Esophagus muscularis mucosa (tissue), 4 donors: ENCODE results near the gene TTC4. TPM values are rescaled to one million over a fixed set of nuclear protein-coding genes. Genes with fewer than 3 reads are reported as not detected.
A peak's percentile ranks its signal among the peaks of the same experiment; 100 is the strongest.

Experiments used
- DNase-seq: peaks from one replicate; pipeline ENCODE4 v3.0.0-alpha.2; 2017; ENCODE audit errors: extremely low spot score
- H3K27ac ChIP-seq, 4 donors: fragments of 200-600 bp; sonication (generic); replicated peaks in 1 of 4; 1 replicate in 3 of 4; 2 replicates in 1 of 4; pipeline ENCODE4 v1.5.1; 2016 to 2019; ENCODE audit warnings: mild to moderate bottlenecking in 1 of 4
- H3K27me3 ChIP-seq, 4 donors: fragments of 200-600 bp; sonication (generic); one replicate each; pipeline versions ENCODE4 v1.5.1 to v1.6.0; 2016 to 2019
- H3K36me3 ChIP-seq, 4 donors: fragments of 200-600 bp; sonication (generic); one replicate each; pipeline ENCODE4 v1.5.1; 2016 to 2019
- H3K4me1 ChIP-seq, 4 donors: fragments of 200-600 bp; sonication (generic); one replicate each; pipeline ENCODE4 v1.5.1; 2016 to 2019
- H3K4me3 ChIP-seq, 4 donors: fragments of 200-600 bp; sonication (generic); 1 replicate in 2 of 4; 2 replicates in 2 of 4; pipeline ENCODE4 v1.5.1; 2016 to 2019; ENCODE audit warnings: mild to moderate bottlenecking in 4 of 4, moderate library complexity in 1 of 4
- H3K9me3 ChIP-seq, 4 donors: fragments of 200-600 bp; sonication (generic); 1 replicate in 3 of 4; 2 replicates in 1 of 4; pipeline ENCODE4 v1.5.1; 2016 to 2019
- CTCF ChIP-seq, 3 experiments: fragments of 200-600 bp in 2 of 3; fragments of 450-650 bp in 1 of 3; sonication (generic) in 2 of 3; IDR thresholded peaks; one replicate each; pipeline ENCODE4 v1.5.1; 2017 to 2019; ENCODE audit warnings: antibody characterized with exemption in 3 of 3, mild to moderate bottlenecking in 2 of 3, moderate library complexity in 1 of 3
- EP300 ChIP-seq: sonication (generic); formaldehyde crosslinking; IDR thresholded peaks from one replicate; pipeline ENCODE4 v1.6.1; 2017; ENCODE audit warnings: antibody characterized with exemption
- POLR2A ChIP-seq: fragments of 450-650 bp; IDR thresholded peaks from one replicate; pipeline ENCODE4 v1.6.1; 2017; ENCODE audit warnings: antibody characterized with exemption, moderate library complexity, mild to moderate bottlenecking, low read depth
- POLR2AphosphoS5 ChIP-seq, 2 donors: sonication (generic); formaldehyde crosslinking; IDR thresholded peaks; one replicate each; pipeline ENCODE4 v1.6.1; 2017; ENCODE audit warnings: antibody characterized with exemption in 2 of 2
- WGBS: methylation state at CpG from one replicate; pipeline ENCODE4 v1.1.5; 2018; 5-methylcytosine and 5-hydroxymethylcytosine counted together
- intact Hi-C: fragments of 100-400 bp; cut with DNase I; formaldehyde crosslinking; loops from one replicate; pipeline ENCODE4 v1.15.1; 2023
- total RNA-seq, 4 donors: library from RNA; depleted of rRNA; stranded (reverse); fragments of >200 nt; gene quantifications; one replicate each; pipeline versions ENCODE4 v1.1.0 to v1.2.1, GENCODE V29; 2016

Gene TTC4
- total RNA-seq, 4 donors from 2014 or later = 10.8 to 16.4 (median 13.8) TPM

DNA sequence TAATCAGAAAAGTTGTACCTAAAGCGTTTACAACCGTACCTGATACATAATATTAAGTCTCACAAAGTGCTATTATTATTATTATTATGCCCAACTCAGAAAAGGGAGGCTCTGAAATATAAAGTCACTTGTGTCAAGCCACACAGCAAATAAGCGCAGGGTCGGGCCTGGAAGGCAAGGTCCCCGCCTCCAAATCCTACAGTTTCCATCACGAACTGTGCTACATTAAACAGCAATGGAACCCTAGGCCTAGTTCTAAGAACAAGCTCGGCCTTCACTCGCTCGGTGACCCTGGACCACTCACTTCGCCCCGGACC, 48.1 kb downstream of the TTC4 start:
- 0% methylated on average over 6 of the region's 11 CpGs for WGBS
- DNase-seq = no peak
- Histone ChIP-seq H3K4me1 (peaks cover 6 to 23% (median 18%) of the 10 kb centered on the region in 4 donors), H3K9me3 (no peaks in the 10 kb centered on the region), H3K27me3 (no peaks in the 10 kb centered on the region), H3K27ac (peak overlapping the region; percentile 71 to 85 (median 76)), H3K4me3 (peak overlapping the region; percentile 76 to 91 (median 80)), H3K36me3 (peaks cover 0 to 3% (median 2%) of the 10 kb centered on the region in 4 donors)
- intact Hi-C loops = no loop called here
- TF ChIP-seq POLR2AphosphoS5 (IDR thresholded peaks at IDR 0.05) (no peak), CTCF (IDR thresholded peaks at IDR 0.05) (no peak), POLR2A (no peak), EP300 (no peak)

DNA sequence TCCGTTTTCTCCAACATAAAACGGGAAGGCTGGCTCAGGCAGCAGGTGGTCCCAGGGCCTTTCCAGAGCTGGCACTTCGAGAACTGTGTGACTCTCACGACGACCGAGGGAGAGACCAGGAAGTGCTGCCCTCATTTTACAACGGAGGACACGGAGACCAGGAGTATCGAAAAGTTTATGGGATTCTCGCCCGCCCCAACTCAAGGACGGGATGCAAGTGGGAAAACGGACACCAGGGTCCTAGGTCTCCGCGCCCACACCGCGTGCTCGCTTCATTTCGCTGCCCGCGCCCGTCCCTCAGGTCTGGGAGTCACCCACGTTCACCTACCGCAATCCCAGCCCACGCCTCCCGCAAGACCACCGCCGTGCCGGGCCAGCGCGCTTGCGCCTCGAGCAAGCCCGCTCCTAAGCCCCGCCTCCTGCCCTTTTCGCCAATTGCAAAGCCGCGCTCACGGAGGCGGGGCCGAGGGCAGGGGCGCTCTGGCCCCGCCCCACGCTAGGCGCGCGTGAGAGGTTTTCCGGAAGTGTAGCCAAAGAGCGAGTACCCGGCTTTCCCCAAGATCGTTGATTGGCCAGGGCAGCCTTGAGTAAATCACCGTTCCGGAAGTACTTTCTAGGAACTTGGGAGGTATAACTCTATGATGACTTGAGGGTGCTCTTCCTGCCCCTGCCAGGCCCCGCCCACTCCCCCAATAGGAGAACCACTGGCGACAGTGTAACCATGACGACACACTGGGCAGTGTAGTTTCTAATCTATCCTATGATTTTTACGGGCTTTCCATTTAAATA, 48.7 kb downstream of the TTC4 start, which contains the start of gene PARS2:
Gene PARS2 (minus strand): TSS at position 391 of the 789 bp plus-strand sequence. CDS start 5,362 bp downstream, outside the sequence.
- peak; percentile 98 for DNase-seq
- TF ChIP-seq EP300 (no peak), CTCF (IDR thresholded peaks at IDR 0.05) (peak in 1 of 3 experiments; percentile 22), POLR2AphosphoS5 (IDR thresholded peaks at IDR 0.05) (peak; percentile 91 to 95), POLR2A (peak; percentile 59)
- Histone ChIP-seq H3K4me3 (peak within 1 kb of the TSS; percentile 76 to 91 (median 80)), H3K36me3 (no peaks in the 10 kb centered on the region), H3K9me3 (no peaks in the 10 kb centered on the region), H3K27ac (peak within 1 kb of the TSS; percentile 71 to 85 (median 76)), H3K27me3 (no peaks in the 10 kb centered on the region), H3K4me1 (peaks cover 6 to 23% (median 18%) of the 10 kb centered on the region in 4 donors)
- WGBS = under 1% methylated on average over 40 of the region's 57 CpGs
- intact Hi-C loops = no loop called here

DNA sequence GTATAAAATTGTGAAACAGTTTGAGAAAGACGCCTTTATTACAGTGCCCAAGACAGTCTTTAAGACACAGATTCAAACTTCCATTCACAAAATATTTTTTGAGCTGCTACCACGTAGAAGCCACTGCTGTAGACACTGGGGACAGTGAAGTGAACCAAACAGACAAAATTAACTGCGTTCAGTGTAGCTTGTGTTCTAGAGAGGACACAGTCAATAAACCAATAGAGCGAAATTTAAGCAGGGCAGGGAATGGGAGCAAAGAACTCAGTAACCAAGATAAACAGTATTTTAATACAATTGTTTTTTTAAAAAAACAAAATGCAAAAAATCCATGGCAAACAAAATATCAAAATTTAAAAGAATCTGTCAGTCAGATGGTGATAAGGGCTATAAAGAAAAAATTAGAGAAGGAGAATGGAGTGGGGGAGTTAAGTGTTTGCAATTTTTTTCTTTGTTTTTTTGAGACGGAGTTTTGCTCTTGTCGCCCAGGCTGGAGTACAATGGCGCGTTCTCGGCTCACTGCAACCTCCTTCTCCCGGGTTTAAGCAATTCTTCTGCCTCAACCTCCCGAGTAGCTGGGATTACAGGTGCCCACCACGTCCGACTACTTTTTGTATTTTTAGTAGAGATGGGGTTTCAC, 49.4 kb downstream of the TTC4 start:
- H3K4me1 ChIP-seq = peaks cover 6 to 23% (median 18%) of the 10 kb centered on the region in 4 donors
- TF ChIP-seq CTCF (IDR thresholded peaks at IDR 0.05) (no peak), POLR2A (no peak), EP300 (no peak), POLR2AphosphoS5 (IDR thresholded peaks at IDR 0.05) (no peak)
- H3K27me3 ChIP-seq = no peaks in the 10 kb centered on the region
- DNase-seq = no peak
- intact Hi-C loops = no loop called here
- H3K36me3 ChIP-seq = no peaks in the 10 kb centered on the region
- peak overlapping the region; percentile 76 to 91 (median 80) for H3K4me3 ChIP-seq
- peak overlapping the region; percentile 48 to 85 (median 64) for H3K27ac ChIP-seq
- 63% methylated on average over 13 of the region's 13 CpGs for WGBS
- no peaks in the 10 kb centered on the region for H3K9me3 ChIP-seq

- TF ChIP-seq EP300 = no peak
- no peak for TF ChIP-seq CTCF (IDR thresholded peaks at IDR 0.05)
- no peak for TF ChIP-seq POLR2AphosphoS5 (IDR thresholded peaks at IDR 0.05)
- TF ChIP-seq POLR2A = no peak
- H3K9me3 ChIP-seq = no peaks in the 10 kb centered on the region
- H3K27me3 ChIP-seq = no peaks in the 10 kb centered on the region
- peaks cover 6 to 23% (median 18%) of the 10 kb centered on the region in 4 donors for H3K4me1 ChIP-seq
- H3K27ac ChIP-seq = no peak overlapping the region
- H3K4me3 ChIP-seq = no peak overlapping the region
- H3K36me3 ChIP-seq = no peaks in the 10 kb centered on the region
- 72% methylated on average over 4 of the region's 4 CpGs for WGBS
- no peak for DNase-seq
- intact Hi-C loops = no loop called here
Observed at GRCh38 chr1:54766726-54767125, 51.1 kb downstream of the TTC4 start.
